SHP77 treated with DMSO at 0.1 percent for 48 hours (cell line): ENCODE results near the gene CTNNA3.

Experiments
- DNase-seq: peaks from one replicate; lab custom pipeline; 2025; lab: John Stamatoyannopoulos, UW

Gene CTNNA3

GRCh38 chr10:66860376-66860945 lies 835.5 kb downstream of the CTNNA3 start:
- no peak for DNase-seq

- DNase-seq, result no peak
Observed at GRCh38 chr10:66852811-66853210, 843.2 kb downstream of the CTNNA3 start.

- DNase-seq, result no peak
Observed at GRCh38 chr10:66848856-66849255, 847.1 kb downstream of the CTNNA3 start.

- no peak for DNase-seq
Observed at GRCh38 chr10:66844176-66844942, 851.6 kb downstream of the CTNNA3 start.

GRCh38 chr10:66843396-66843795 lies 852.6 kb downstream of the CTNNA3 start:
- DNase-seq, result no peak

- DNase-seq, result no peak
Observed at GRCh38 chr10:66842867-66843266, 853.1 kb downstream of the CTNNA3 start.

- DNase-seq, result no peak
Observed at GRCh38 chr10:66842371-66842770, 853.6 kb downstream of the CTNNA3 start.

GRCh38 chr10:66838656-66839055 lies 857.3 kb downstream of the CTNNA3 start:
- no peak for DNase-seq

- no peak for DNase-seq
Observed at GRCh38 chr10:66837990-66838389, 858.0 kb downstream of the CTNNA3 start.

GRCh38 chr10:66837335-66837734 lies 858.7 kb downstream of the CTNNA3 start:
- no peak for DNase-seq

- DNase-seq, result no peak
Observed at GRCh38 chr10:66836771-66837170, 859.2 kb downstream of the CTNNA3 start.

- no peak for DNase-seq
Observed at GRCh38 chr10:66836057-66836456, 859.9 kb downstream of the CTNNA3 start.

GRCh38 chr10:66835400-66835799 lies 860.6 kb downstream of the CTNNA3 start:
- no peak for DNase-seq

- DNase-seq, result no peak
Observed at GRCh38 chr10:66834802-66835201, 861.2 kb downstream of the CTNNA3 start.

GRCh38 chr10:66833861-66834260 lies 862.1 kb downstream of the CTNNA3 start:
- DNase-seq, result no peak

GRCh38 chr10:66832781-66833422 lies 863.1 kb downstream of the CTNNA3 start:
- DNase-seq, result no peak

- DNase-seq, result no peak
Observed at GRCh38 chr10:66828957-66829356, 867.0 kb downstream of the CTNNA3 start.

GRCh38 chr10:66827353-66827752 lies 868.6 kb downstream of the CTNNA3 start:
- no peak for DNase-seq

GRCh38 chr10:66823301-66823700 lies 872.7 kb downstream of the CTNNA3 start:
- no peak for DNase-seq

- DNase-seq, result no peak
Observed at GRCh38 chr10:66822801-66823200, 873.2 kb downstream of the CTNNA3 start.

- no peak for DNase-seq
Observed at GRCh38 chr10:66819691-66820090, 876.3 kb downstream of the CTNNA3 start.

- no peak for DNase-seq
Observed at GRCh38 chr10:66813122-66813521, 882.9 kb downstream of the CTNNA3 start.

GRCh38 chr10:66811211-66811610 lies 884.8 kb downstream of the CTNNA3 start:
- no peak for DNase-seq
